DND-41 (cell line): ENCODE results near the gene RFX1.
"Not testable (repeated sequence)": the region's sequence is repeated elsewhere in the genome, so short reads cannot be mapped to it uniquely, and the experiment has no call there.

Experiments used
- ATAC-seq: fragments of 200-7000 bp; cut with Tn5 transposase; 3 replicates; pipeline ENCODE4 v1.9.1; 2021; ENCODE audit warnings: low read depth; ENCODE audit not compliant: insufficient read depth
- DNase-seq: peaks from one replicate; pipeline ENCODE4 v3.0.0-alpha.2; 2020
- H2AFZ ChIP-seq: 2 replicates; pipeline ENCODE4 v1.6.0; 2012; ENCODE audit warnings: low read depth, low read length
- H3K27ac ChIP-seq: 2 replicates; pipeline ENCODE4 v1.5.1; 2012; ENCODE audit warnings: low read length, inconsistent platforms
- H3K27me3 ChIP-seq: fragments of 200-600 bp; sonication (generic); 2 replicates; pipeline ENCODE4 v1.6.0; 2012; ENCODE audit warnings: low read length, mild to moderate bottlenecking, inconsistent platforms; ENCODE audit not compliant: insufficient read depth, poor library complexity
- H3K36me3 ChIP-seq: 2 replicates; pipeline ENCODE4 v1.5.1; 2012; ENCODE audit warnings: low read length, inconsistent platforms; ENCODE audit not compliant: insufficient read depth
- H3K4me1 ChIP-seq: 2 replicates; pipeline ENCODE4 v1.5.1; 2012; ENCODE audit warnings: mild to moderate bottlenecking, low read length; ENCODE audit not compliant: insufficient read depth
- H3K4me2 ChIP-seq: 2 replicates; pipeline ENCODE4 v1.6.0; 2012; ENCODE audit warnings: mild to moderate bottlenecking, moderate library complexity, low read length, inconsistent platforms; ENCODE audit not compliant: insufficient read depth
- H3K4me3 ChIP-seq, 2 experiments: fragments of 200-600 bp in 1 of 2; shearing (Covaris generic) in 1 of 2; 2 replicates each; pipeline ENCODE4 v1.5.1; 2012 to 2016; ENCODE audit warnings: inconsistent platforms in 2 of 2, low read length in 2 of 2, mild to moderate bottlenecking in 2 of 2, low read depth in 1 of 2, moderate library complexity in 1 of 2
- H3K79me2 ChIP-seq: 2 replicates; pipeline ENCODE4 v1.6.0; 2012; ENCODE audit warnings: low read length, inconsistent platforms; ENCODE audit not compliant: insufficient read depth
- H3K9ac ChIP-seq: 2 replicates; pipeline ENCODE4 v1.6.0; 2012; ENCODE audit warnings: low read depth, mild to moderate bottlenecking, inconsistent platforms, low read length, moderate library complexity
- H3K9me3 ChIP-seq: 2 replicates; pipeline ENCODE4 v1.5.1; 2012; ENCODE audit warnings: low read length, moderate library complexity, mild to moderate bottlenecking, inconsistent platforms; ENCODE audit not compliant: insufficient read depth, severe bottlenecking
- H4K20me1 ChIP-seq: 2 replicates; pipeline ENCODE4 v1.6.0; 2012; ENCODE audit warnings: low read length; ENCODE audit not compliant: insufficient read depth
- CTCF ChIP-seq: IDR thresholded peaks from 2 replicates; pipeline ENCODE4 v1.5.1; 2012; ENCODE audit warnings: borderline replicate concordance, low read length, moderate library complexity, mild to moderate bottlenecking; ENCODE audit not compliant: poor library complexity, severe bottlenecking; ENCODE audit errors: extremely low read depth
- EZH2 ChIP-seq: IDR thresholded peaks from 3 replicates; pipeline ENCODE4 v1.6.1; 2012; ENCODE audit warnings: borderline replicate concordance, low read depth, mild to moderate bottlenecking, moderate library complexity, low read length, inconsistent platforms; ENCODE audit not compliant: severe bottlenecking

The RFX1 gene

GRCh38 chr19:13969897-13970296, 36.2 kb downstream of the RFX1 start:
- Histone ChIP-seq H3K4me3 (no peak overlapping the region), H4K20me1 (no peaks in the 10 kb centered on the region)

GRCh38 chr19:13968999-13969398, 37.1 kb downstream of the RFX1 start:
- Histone ChIP-seq H3K9ac (no peak overlapping the region), H3K4me3 (no peak overlapping the region), H3K9me3 (no peaks in the 10 kb centered on the region), H3K27ac (no peak overlapping the region), H3K79me2 (no peaks in the 10 kb centered on the region), H4K20me1 (no peaks in the 10 kb centered on the region), H3K4me1 (no peaks in the 10 kb centered on the region), H3K27me3 (no peaks in the 10 kb centered on the region), H3K36me3 (peaks cover 72% of the 10 kb centered on the region), H2AFZ (no peak overlapping the region), H3K4me2 (no peak overlapping the region)
- no peak for TF ChIP-seq CTCF
- no peak for TF ChIP-seq EZH2
- ATAC-seq, result no peak
- no peak for DNase-seq

More at GRCh38 chr19:13969897-13970296, 36.2 kb downstream of the RFX1 start:
- H2AFZ ChIP-seq, result no peak overlapping the region
- ATAC-seq (no peak), DNase-seq (no peak)
- H3K9me3 ChIP-seq, result no peaks in the 10 kb centered on the region
- H3K36me3 ChIP-seq, result peaks cover 74% of the 10 kb centered on the region
- no peak overlapping the region for H3K27ac ChIP-seq
- H3K9ac ChIP-seq, result no peak overlapping the region
- TF ChIP-seq CTCF, result no peak
- TF ChIP-seq EZH2, result no peak
- no peak overlapping the region for H3K4me2 ChIP-seq
- H3K79me2 ChIP-seq, result no peaks in the 10 kb centered on the region
- no peaks in the 10 kb centered on the region for H3K4me1 ChIP-seq
- H3K27me3 ChIP-seq, result no peaks in the 10 kb centered on the region

GRCh38 chr19:13968383-13968935, 37.7 kb downstream of the RFX1 start:
- Histone ChIP-seq H4K20me1 (no peaks in the 10 kb centered on the region), H3K4me2 (no peak overlapping the region), H2AFZ (no peak overlapping the region), H3K9ac (no peak overlapping the region), H3K27me3 (no peaks in the 10 kb centered on the region), H3K36me3 (peaks cover 70% of the 10 kb centered on the region), H3K79me2 (no peaks in the 10 kb centered on the region), H3K9me3 (no peaks in the 10 kb centered on the region), H3K4me1 (no peaks in the 10 kb centered on the region), H3K4me3 (no peak overlapping the region), H3K27ac (no peak overlapping the region)
- ATAC-seq (no peak), DNase-seq (no peak)
- TF ChIP-seq CTCF, result no peak
- TF ChIP-seq EZH2, result no peak

GRCh38 chr19:13967206-13967605, 38.9 kb downstream of the RFX1 start:
- H4K20me1 ChIP-seq, H3K4me2 ChIP-seq, DNase-seq, H3K4me3 ChIP-seq, H2AFZ ChIP-seq, H3K27me3 ChIP-seq, H3K79me2 ChIP-seq, H3K4me1 ChIP-seq, H3K9me3 ChIP-seq, H3K27ac ChIP-seq, H3K9ac ChIP-seq, ATAC-seq: not testable (repeated sequence)
- peaks cover 65% of the 10 kb centered on the region for H3K36me3 ChIP-seq
